ENCODE measurements around the gene UNC13D.

The UNC13D gene

GRCh38 chr17:75843577-75844529 lies at the start of gene UNC13D:
UNC13D (minus strand) TSS chr17:75844404; CDS start chr17:75844337, 67 bp downstream.
- no peak for DNase-seq
- Mint-ChIP-seq H3K27me3 (ENCODE audit: low read depth, poor library complexity) (peaks cover 2% of the 10 kb centered on the region), H3K36me3 (ENCODE audit: low read depth) (peaks cover 12% of the 10 kb centered on the region), H3K4me1 (peaks cover 40% of the 10 kb centered on the region), H3K4me3 (no peak within 1 kb of the TSS), H3K27ac (no peak within 1 kb of the TSS), H3K9me3 (no peaks in the 10 kb centered on the region)
- no peak for TF ChIP-seq CTCF (IDR thresholded peaks at IDR 0.05)

- peaks cover 12% of the 10 kb centered on the region for H3K36me3 Mint-ChIP-seq (ENCODE audit: low read depth)
- peak overlapping the region; percentile 72 for H3K27ac Mint-ChIP-seq
- H3K4me3 Mint-ChIP-seq = peak overlapping the region; percentile 42
- H3K27me3 Mint-ChIP-seq (ENCODE audit: low read depth, poor library complexity) = peaks cover 9% of the 10 kb centered on the region
- DNase-seq = no peak
- peaks cover 31% of the 10 kb centered on the region for H3K4me1 Mint-ChIP-seq
- no peaks in the 10 kb centered on the region for H3K9me3 Mint-ChIP-seq
- TF ChIP-seq CTCF (IDR thresholded peaks at IDR 0.05) = no peak
Observed at GRCh38 chr17:75893305-75894048, 49.3 kb upstream of the UNC13D start.

DNA sequence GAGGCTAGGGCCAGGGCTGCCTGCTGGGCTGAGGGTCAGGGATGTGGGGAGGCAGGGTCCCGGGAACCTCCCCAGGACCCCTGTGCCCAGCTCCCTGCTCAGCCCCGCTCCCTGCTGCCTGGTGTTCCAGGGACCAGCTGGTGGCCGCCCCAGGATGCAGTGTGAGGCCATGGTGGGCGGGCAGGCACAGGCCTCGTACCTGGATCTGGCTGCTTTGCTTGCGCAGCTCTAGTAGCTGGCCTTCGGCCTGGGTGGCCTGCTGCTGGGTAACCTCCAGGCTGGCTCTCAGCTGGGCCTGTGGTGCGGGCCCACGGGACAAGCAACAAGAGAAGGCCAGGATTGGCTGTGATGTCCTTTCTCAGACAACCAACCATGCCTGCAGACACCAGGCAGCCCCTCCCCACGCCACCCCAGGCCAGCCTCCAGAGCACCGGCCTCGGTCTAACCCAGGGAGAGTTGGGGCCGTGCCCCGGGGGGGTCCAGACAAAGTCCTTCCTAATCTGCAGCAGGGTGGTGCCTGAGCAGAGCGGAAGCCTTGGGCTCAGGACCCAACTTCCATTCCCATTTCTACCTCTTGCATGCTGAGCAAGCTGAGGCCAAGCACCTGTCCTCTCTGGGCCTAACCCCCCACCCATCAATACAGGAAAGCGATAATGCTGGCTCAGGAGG lies 48.5 kb upstream of the UNC13D start:
- Mint-ChIP-seq H3K27ac (no peak overlapping the region), H3K36me3 (ENCODE audit: low read depth) (peaks cover 12% of the 10 kb centered on the region), H3K9me3 (no peaks in the 10 kb centered on the region), H3K27me3 (ENCODE audit: low read depth, poor library complexity) (peaks cover 9% of the 10 kb centered on the region), H3K4me3 (no peak overlapping the region), H3K4me1 (peaks cover 28% of the 10 kb centered on the region)
- TF ChIP-seq CTCF (IDR thresholded peaks at IDR 0.05) = no peak
- DNase-seq = no peak

- Mint-ChIP-seq H3K27ac (no peak overlapping the region), H3K36me3 (ENCODE audit: low read depth) (peaks cover 13% of the 10 kb centered on the region), H3K4me1 (peaks cover 22% of the 10 kb centered on the region), H3K27me3 (ENCODE audit: low read depth, poor library complexity) (peaks cover 14% of the 10 kb centered on the region), H3K4me3 (no peak overlapping the region), H3K9me3 (no peaks in the 10 kb centered on the region)
- TF ChIP-seq CTCF (IDR thresholded peaks at IDR 0.05) = no peak
- DNase-seq = no peak
Observed at GRCh38 chr17:75891605-75892555, 47.7 kb upstream of the UNC13D start.

DNA sequence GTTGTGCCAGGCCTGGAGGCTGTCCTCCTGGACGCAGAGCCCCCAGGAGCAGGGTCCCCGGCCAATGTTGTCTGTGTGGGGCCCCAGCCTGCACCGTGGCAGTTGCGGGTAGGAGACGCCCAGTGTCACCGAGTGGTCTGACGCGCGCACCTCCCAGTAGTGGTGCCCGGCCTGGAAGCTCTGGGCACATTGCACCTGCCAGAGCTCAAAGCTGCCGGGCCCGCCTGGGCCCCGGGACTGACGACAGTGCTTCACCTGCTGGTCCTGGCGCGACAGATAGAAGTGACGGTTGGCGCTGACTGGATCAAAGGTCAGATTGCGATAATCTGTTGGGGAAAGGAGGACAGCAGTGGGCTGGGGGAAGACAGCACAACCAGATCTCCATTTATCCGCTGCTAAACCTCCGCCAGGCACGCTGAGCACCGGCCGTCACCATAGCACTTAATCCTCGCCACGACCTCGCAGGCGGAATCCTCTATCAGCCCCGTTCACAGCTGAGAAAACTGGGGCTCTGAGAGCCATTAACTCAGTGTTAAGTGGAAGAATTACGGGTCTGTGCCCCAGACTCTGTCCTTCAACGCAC lies 46.9 kb upstream of the UNC13D start:
- no peak for DNase-seq
- Mint-ChIP-seq H3K27ac (no peak overlapping the region), H3K27me3 (ENCODE audit: low read depth, poor library complexity) (peaks cover 21% of the 10 kb centered on the region), H3K36me3 (ENCODE audit: low read depth) (peaks cover 18% of the 10 kb centered on the region), H3K4me3 (no peak overlapping the region), H3K9me3 (no peaks in the 10 kb centered on the region), H3K4me1 (peaks cover 22% of the 10 kb centered on the region)
- TF ChIP-seq CTCF (IDR thresholded peaks at IDR 0.05) = no peak

Measured in nephron progenitor cell (in vitro differentiated cells).